Activated CD8-positive, alpha-beta memory T cell treated with anti-CD3 and anti-CD28 coated beads, Interleukin-2, amount 50 U/mL, for 48 hours (primary cell): ENCODE data around the gene GPC1.

Experiments
- DNase-seq: peaks from one replicate; pipeline ENCODE4 v3.0.0-alpha.2; 2020

GPC1 gene

GRCh38 chr2:240431661-240432424, 3.6 kb upstream of the GPC1 start:
- peak; percentile 47 for DNase-seq

GRCh38 chr2:240432430-240432819, 3.0 kb upstream of the GPC1 start:
- DNase-seq: peak; percentile 42

DNA sequence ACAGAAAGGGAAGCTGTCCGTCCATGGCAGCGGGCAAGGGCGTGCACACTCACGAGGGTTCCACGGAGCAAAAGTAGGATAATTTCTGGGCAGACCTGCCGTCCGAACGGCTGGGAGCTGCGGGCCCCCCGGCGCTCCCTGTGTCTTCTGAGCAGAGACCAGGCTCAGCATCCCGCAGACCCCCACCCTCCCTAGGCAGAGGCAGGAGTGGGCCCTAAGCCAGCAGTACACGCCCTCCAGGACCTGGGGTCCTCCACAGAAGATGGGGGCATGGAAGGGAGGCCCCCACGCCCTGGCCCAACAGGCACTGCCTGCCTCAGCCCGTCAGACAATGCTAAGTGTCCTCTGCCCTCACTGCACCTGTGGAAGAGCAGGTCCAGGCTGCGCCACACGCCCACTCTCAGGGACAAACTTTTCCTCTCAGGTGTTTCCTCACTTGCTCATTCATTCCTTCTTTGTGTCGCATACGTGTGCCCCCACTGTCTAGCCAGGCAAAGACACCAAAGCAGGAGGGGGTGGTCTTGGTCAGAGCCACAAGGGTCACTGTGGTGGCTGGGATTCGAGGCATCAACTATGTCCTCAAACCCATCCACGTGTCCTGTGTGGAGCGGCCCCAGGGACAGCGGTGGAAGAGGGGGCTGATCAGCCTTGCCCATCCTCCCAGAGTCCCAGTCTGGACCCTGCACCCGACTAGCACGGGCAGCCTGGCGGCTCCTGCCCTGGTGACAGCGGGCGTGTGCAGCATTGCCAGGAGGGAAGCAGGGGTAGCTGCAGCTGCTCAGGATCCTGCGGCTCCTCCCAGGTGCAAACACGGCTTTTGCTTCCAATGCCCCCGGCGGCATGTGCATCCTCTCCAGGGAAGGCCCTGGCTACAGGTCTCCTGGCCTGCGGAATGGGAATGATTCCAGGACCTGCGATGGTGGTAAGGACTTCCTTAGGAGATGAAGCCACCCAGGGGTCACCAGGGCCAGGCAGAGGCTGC, 2.4 kb upstream of the GPC1 start:
- DNase-seq: peak; percentile 50

DNA sequence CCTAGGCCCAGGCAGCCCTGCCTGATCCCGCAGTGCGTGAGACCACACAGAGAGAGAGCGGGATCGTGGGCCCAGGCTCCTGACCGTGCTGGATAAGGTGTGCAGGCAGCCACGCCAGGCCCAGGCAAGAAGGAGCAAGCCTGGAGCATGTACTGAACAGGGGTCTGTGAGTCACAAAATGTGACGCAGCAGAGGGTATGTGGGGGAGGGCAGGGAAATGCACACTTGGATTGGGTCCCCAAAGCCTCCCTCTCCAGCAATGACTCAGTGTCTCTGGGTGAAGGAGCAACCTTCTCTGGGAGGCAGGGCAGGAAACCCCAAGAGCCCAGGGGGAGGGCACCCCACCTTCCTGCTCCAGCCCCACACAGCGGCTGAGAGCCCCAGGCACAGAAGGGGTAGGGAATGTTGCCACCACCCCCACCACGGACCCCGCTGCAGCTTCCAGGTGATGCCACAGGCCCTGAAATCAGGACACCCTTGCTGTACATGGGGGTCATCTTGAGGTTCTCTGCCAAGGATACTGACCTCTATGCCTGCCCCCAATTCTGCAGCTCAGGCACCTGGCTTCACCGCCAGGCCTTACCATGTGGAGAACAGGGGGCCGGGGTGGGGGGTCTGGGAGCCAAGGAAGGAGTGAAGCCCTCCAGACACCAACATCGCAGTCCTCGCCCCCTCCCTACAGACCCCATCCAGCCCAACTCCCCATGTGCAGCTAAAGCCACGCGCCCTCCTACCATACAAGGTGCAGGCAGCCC, 1.3 kb upstream of the GPC1 start:
- DNase-seq: peak; percentile 59

DNA sequence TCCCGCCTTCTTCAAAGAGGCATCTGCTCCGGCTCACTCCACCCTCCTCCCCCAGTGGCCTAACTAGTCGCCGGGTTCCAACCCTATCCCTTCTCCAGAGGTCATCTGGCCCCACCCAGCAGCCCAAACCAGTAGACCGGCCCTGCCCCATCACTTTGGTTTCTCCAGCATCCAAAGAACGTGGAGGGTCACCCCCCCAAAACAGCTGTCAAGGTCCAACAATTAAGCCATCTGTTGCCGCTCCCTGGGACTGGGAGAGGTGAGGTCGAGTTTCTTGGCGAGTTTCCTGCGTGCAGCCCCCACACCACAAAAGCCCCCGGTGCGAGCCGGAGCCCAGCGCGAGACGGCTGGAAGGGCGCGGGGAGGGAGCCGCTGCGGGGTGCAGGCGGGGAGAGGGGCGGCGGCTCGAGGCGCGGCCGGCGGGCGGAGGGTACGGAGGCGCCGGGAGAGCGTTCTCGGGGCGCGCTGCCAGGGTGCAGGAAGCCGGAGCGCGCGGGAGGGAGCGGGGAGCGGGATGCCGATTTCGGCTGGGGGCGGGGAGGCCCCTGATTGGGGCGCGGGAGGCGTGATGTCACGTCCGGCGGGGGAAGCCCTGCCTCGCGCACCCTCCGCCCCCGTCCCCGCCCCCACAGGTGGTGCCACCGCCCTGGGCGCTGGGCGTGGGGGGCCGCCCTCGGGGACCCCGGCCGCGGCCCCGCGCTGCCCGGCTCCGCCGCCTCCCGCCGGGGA, 571 bp upstream of the GPC1 start:
- DNase-seq: peak; percentile 90

DNA sequence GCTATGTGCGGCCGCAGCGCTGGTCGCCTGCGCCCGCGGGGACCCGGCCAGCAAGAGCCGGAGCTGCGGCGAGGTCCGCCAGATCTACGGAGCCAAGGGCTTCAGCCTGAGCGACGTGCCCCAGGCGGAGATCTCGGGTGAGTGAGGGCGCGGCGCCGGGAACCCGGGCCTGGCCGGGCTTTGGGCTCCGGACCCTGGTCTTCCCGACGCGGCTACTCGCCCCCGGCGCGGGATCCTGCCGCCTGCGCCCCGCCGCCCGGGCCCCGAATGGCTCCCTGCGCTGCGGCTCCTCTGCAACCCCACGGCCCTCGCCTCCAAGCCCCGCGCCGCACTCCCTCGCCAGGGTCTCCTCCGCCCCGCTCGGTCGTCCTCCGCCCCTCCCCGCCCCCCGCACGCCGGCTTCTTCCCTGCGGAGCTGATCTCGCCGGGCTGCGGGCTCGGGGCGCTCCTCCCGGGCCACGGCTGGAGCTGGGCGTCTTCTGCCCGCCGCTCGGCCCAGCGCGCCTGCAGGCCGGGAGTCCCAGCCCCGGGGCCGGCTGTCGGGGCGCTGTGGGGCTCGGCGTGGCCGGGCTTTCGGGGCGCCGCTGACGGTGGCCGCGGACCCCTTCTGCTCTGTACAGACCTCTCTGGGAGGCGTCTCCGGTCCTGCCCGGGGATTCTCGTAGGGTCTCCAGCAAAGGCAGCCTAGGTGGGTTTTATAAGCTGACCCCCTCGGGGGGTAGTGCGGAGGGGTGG, 652 bp downstream of the GPC1 start:
- DNase-seq: no peak

GRCh38 chr2:240436683-240437550, 1.5 kb downstream of the GPC1 start:
- no peak for DNase-seq

GRCh38 chr2:240437551-240437860, 2.0 kb downstream of the GPC1 start:
- DNase-seq: no peak

DNA sequence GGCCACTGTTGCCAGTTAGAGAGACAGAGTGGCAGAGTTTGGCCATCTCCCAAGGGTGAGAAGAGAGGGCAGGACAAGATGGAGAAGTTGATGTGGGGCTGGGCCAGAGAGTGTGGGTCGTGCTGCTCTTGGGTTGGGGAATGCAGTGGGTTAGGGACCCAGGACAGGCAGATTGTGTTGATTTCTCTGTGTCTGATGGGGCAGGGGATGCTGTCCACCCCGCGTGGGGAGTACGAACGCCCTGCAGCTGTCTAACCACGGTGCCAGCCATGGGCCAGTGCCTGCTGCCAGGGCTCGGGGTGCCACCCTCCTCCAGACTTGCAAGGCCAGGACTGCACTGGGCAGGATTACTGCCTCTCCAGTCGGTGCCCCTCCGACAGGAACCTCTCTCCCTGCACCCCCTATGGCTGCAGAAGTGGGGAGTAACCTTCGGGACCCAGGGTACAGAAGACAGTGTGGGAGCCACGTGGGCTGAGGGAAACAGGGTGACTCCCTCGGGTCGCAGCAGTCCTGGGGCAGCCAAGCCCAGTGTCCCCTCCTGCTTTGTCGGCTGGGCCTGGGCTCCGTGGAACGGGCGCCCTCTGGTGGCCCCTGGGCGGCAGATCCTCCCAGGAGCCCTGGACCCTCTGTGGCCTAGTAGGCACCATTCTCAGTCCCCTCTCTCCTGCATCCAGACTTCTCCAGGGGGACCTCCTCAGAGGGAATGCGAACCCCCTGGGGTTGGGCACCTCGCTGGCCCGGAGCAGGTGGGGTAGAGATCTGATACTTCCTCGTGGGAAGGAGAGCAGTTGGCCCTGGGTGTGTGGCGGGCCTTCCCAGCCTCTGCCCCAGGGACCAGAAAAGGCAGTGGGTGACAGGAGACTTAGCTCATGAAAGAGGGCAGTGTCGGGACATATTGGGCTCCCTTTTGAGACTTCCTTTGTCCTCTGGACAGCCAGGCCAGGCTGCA, 2.7 kb downstream of the GPC1 start:
- peak; percentile 87 for DNase-seq

GRCh38 chr2:240438810-240439697, 3.6 kb downstream of the GPC1 start:
- no peak for DNase-seq

DNA sequence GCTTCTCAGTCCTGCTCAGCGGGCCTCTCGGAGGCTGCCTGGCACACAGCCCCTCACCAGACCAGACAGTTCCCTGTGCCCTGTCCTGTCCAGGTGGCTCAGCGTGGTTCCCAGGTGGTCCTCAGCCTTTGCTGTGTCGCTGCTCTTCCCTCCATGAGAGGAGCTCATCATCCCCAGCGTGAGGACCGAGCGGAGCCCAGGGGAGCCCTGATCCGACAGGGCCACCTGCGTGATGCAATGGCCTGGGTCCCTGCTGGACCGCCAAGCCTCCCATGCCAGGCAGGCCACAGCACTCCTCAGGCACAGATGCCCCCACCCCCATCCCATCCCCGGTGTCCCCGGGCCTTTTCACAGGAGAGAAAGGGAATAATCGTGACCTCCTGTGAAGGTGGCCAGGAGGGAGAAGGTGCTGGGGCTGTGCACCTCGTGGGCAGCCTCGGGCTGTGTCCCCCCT, 4.3 kb downstream of the GPC1 start:
- no peak for DNase-seq

DNA sequence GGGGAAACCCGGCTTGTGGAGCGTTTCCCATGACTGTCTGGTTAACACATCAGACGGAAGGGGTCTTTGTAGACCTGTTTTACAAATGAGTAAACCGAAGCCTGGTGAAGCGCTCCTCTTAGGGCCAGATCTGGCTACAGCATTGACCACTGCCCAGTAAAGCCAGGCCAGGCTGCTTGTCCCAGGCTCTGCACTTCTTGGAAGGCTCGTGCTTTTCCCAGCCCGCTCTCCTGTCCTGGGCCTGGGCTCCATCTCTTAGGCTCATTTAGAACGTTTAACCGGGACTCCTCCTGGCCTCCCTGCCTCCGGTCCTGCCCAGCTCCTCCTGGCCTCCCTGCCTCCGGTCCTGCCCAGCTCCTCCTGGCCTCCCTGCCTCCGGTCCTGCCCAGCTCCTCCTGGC, 4.8 kb downstream of the GPC1 start:
- no peak for DNase-seq

GRCh38 chr2:240440704-240441320, 5.3 kb downstream of the GPC1 start:
- no peak for DNase-seq

- DNase-seq: no peak
These were observed 6.0 kb downstream of the GPC1 start for GRCh38 chr2:240441326-240441992.

- no peak for DNase-seq
These were observed 6.5 kb downstream of the GPC1 start for GRCh38 chr2:240441993-240442411.

DNA sequence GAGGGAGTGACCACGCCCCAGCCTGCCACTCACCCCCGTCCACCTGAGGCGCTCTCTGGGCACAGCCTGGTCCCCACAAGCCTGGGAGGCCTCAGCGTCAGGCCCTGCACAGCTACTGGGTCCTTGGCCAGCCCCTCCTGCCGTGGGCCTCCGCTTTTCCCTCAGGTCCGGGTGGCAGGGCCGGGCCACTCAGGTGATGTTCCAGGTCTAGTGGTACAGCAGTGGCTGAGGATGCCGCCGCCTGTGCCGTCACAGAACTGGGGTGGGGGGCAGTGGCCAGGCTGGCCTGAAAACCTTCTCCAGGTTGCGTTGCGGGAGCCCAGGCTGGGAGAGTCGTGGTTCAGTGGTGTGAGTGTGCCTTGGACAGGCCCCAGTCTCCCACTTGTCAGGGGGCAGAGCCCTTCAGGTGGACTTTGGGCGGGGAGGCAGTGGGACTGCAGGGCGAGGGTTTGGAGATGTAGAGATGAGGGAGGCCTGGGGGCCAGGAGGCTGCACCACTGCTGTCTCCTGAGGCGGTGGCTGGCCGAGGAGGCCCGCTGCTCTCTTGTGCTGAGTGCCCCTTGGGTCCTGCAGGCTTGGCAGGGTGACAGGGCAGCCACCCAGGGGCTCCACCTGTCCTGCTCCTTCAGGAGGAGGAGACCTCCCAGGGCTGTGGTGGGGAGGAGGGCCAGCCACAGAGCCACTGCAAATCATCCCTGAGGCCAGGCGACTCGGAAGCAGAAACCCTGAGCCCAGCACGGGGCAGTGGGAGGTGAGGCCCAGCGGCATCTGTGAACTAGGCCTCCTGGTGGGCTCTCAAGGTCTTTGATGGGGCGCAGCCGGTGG, 7.6 kb downstream of the GPC1 start:
- no peak for DNase-seq

- no peak for DNase-seq
These were observed 8.4 kb downstream of the GPC1 start for GRCh38 chr2:240443891-240444301.
